HT-29 (cell line): ENCODE data around the gene SPIB. TPM values are rescaled to one million over a fixed set of nuclear protein-coding genes. Genes with fewer than 3 reads are reported as not detected.
A peak's percentile ranks its signal among the peaks of the same experiment; 100 is the strongest.
"Not testable (repeated sequence)": the region's sequence is repeated elsewhere in the genome, so short reads cannot be mapped to it uniquely, and the experiment has no call there.

Experiments used
- DNase-seq: peaks from one replicate; pipeline ENCODE4 v3.0.0-alpha.2; 2015; ENCODE audit warnings: low spot score
- total RNA-seq: library from RNA; depleted of rRNA; stranded (reverse); fragments of >200 nt; shearing (Covaris generic); gene quantifications from 2 replicates; pipeline ENCODE4 v1.2.3, GENCODE V29; 2014; rRNA removed

The SPIB gene
- total RNA-seq = not detected in 2 replicates

- DNase-seq = no peak
These were observed at the start of gene SPIB for GRCh38 chr19:50418176-50419021. Gene SPIB (plus strand): TSS chr19:50418938. CDS start chr19:50418963, 25 bp downstream.

GRCh38 chr19:50371914-50372475 is 46.7 kb upstream of the SPIB start:
- no peak for DNase-seq

- DNase-seq = peak; percentile 99
These were observed 42.3 kb upstream of the SPIB start, which contains the start of gene NR1H2 for GRCh38 chr19:50376166-50377050. Gene NR1H2 (plus strand): TSS chr19:50376457. CDS start chr19:50377606, 1,149 bp downstream.

DNA sequence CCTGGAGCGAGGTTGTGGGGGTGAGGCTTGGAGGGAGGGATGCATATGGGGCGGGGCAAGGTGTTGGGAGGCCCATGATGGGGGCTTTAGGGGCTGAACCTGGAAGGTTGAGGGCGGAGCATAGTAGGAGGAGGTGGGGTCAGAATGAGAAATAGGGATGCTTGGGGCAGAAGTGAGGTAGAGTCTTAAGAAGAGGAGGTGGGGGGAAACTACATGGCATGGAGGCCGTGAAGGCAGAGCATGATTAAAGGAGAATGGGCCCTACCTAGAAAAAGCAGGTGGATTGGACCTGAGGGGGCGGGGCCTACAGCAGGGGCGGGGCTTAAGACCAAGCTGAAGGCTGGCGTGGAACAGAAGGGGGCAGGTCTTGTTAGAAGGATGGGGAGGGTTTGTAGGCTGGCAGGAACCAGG is 41.7 kb upstream of the SPIB start:
- peak; percentile 77 for DNase-seq

DNA sequence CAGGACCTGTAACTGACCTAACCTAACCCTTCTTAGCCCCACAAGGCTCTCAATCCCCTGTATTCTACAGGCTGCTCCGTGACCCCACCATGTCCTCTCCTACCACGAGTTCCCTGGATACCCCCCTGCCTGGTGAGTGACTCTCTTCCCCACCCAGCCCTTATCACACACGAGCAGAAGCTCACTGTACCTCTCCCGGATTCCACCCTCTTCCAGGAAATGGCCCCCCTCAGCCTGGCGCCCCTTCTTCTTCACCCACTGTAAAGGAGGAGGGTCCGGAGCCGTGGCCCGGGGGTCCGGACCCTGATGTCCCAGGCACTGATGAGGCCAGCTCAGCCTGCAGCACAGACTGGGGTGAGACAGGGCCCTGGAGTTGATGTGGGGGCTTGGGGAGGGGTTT is 41.2 kb upstream of the SPIB start:
- no peak for DNase-seq

DNA sequence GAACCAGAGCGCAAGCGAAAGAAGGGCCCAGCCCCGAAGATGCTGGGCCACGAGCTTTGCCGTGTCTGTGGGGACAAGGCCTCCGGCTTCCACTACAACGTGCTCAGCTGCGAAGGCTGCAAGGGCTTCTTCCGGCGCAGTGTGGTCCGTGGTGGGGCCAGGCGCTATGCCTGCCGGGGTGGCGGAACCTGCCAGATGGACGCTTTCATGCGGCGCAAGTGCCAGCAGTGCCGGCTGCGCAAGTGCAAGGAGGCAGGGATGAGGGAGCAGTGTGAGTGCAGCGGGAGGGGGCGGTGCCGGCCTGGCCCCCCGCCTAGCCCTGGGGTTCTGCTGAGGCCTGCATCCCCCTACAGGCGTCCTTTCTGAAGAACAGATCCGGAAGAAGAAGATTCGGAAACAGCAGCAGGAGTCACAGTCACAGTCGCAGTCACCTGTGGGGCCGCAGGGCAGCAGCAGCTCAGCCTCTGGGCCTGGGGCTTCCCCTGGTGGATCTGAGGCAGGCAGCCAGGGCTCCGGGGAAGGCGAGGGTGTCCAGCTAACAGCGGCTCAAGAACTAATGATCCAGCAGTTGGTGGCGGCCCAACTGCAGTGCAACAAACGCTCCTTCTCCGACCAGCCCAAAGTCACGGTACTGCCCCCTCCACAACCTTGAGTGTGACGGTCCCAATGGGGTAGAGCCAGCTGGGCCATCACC is 40.4 kb upstream of the SPIB start:
- DNase-seq = no peak

- no peak for DNase-seq
These were observed 39.9 kb upstream of the SPIB start for GRCh38 chr19:50378863-50379236.

- DNase-seq = no peak
These were observed 39.1 kb upstream of the SPIB start for GRCh38 chr19:50379602-50380001.

DNA sequence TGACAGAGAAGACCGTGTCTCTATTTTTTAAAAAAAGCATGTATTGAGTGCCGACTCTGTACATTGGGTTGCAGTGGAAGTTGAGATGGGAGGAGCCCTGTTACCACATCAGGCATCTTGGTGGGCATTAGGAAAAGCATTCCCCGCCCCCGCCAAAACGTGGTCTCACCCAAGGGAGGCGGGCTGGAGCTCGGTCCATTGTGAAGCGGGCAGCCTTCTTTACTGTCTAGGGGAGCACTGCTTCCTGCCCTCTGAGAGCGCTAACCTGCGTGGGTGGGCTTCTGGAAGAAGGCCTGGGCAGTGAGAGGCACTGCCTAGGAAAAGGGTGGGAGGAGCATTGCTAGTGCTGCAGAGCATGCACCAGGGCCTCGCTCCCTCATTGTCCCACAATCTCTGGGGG is 38.6 kb upstream of the SPIB start:
- no peak for DNase-seq

DNA sequence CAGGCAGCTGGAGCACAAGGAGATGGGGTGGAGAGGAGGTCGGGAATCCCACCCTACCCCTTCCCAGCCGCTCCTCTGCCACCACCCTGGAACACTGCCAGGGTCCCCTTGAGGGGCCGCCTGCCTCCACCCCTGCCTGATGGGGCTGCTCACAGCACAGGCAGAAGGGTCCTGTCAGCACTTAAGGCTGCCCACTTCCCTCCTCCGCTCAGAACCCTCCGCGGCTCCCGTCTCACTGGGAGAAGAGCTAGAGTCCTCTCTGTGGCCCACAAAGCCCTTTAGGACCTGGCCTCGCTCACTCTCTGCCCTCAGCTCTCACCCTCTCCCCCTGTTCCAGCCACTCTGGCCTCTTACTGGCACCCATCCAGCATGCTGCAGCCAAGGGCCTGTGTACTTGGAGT is 38.0 kb upstream of the SPIB start:
- no peak for DNase-seq

DNA sequence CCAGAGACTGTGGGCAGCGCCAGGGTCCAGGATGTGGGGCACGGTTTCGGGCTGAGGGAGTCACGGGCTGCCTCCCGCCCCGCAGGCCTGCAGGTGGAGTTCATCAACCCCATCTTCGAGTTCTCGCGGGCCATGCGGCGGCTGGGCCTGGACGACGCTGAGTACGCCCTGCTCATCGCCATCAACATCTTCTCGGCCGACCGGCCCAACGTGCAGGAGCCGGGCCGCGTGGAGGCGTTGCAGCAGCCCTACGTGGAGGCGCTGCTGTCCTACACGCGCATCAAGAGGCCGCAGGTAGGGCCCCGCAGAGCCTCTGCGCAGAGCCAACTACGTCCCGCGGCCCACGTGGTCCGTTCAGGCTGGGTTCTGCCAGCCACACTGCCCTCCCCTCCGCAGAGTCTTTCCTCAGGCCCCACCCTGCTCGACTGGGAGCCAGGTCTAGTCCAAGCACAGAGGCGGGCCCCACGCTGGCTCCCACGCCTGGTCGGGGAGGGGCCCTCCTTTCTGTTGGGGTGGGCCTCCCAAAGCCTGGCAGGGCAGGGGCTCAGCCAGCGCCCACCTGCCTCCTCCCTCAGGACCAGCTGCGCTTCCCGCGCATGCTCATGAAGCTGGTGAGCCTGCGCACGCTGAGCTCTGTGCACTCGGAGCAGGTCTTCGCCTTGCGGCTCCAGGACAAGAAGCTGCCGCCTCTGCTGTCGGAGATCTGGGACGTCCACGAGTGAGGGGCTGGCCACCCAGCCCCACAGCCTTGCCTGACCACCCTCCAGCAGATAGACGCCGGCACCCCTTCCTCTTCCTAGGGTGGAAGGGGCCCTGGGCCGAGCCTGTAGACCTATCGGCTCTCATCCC is 36.6 kb upstream of the SPIB start:
- DNase-seq = no peak

DNA sequence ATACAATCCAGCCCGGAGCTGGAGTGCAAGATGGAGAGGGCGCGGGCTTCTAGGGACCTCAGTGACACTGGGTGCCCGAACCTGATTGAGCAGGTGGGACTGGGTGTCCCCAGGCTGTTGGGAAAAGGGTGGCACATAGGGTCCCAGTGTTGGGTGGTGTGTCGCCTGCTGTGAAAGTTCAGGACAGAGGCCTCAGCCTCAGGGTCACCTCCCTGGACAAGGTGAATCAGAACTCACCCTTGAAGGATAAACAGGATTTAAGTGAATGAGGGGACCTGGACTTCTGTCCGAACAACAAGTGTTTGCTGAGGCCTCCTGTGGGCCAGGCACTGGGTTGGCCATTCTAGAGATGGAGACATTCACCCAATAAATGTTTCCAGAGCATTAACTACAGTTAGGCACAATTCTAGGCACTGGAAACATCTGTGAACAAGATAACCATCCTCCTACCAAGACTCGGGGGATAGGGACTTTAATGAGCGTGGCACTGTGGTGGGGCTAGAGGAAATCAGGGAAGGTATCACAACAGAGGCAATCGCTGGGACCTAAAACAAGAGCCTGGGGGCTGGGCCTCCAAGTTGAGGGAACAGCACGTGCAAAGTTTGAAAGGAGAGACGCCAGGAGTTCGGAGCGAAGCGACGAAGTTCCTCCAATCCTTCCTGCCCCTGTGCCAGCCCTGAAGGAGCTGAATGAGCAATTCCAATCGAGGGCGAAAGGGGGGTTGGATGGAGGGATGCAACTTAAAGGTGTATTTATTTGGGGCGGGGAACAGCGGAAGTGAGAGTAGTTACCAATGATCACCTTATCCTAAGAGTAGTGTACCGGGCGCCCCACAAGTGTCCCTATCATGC is 35.5 kb upstream of the SPIB start:
- DNase-seq = peak; percentile 23

DNA sequence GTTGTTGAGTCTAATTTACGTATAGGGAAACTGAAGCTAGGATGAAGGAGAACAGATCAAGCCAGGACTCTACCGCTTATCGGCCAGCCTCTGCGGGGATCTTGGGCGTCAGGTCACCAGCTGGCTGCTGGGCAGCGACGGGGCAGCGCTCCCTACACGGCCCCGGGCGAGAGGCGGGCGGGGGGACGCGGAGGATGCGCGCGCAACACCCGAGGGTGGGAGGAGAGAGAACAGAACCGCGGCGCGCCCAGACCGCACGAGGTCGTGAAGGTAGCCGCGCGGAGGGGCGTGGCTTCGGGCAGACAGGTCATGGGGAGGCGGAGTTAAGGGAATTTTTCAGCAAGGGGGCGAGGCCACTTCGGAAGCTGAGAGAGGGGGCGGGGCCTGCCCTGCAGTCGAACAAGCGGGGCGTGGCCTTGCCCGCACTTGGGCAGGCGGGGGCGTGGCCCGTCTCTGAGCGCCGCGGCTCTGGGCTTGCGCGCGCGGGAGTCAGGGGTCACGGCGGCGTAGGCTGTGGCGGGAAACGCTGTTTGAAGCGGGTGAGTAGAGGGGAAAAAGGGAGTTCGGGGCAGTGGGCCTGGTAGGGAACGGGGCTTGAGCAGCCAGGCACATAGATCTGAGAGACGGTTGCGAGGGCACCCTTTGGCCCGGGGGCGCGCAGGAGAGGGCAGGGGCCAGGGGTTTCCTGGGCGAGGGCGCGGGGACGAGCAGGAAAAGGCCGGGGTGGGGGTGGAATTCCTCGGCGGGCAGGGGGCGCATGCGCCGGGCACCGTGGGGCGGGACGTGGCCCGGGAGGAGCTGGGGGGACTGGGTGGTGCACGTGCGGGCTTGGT is 34.7 kb upstream of the SPIB start, which contains the start of gene POLD1:
TSS of gene POLD1 (plus strand) at position 496 of the 833 bp plus-strand sequence. CDS start 14,505 bp downstream, outside the sequence.
- DNase-seq = peak; percentile 100

GRCh38 chr19:50384685-50385535 is 33.8 kb upstream of the SPIB start:
- DNase-seq = peak; percentile 62

DNA sequence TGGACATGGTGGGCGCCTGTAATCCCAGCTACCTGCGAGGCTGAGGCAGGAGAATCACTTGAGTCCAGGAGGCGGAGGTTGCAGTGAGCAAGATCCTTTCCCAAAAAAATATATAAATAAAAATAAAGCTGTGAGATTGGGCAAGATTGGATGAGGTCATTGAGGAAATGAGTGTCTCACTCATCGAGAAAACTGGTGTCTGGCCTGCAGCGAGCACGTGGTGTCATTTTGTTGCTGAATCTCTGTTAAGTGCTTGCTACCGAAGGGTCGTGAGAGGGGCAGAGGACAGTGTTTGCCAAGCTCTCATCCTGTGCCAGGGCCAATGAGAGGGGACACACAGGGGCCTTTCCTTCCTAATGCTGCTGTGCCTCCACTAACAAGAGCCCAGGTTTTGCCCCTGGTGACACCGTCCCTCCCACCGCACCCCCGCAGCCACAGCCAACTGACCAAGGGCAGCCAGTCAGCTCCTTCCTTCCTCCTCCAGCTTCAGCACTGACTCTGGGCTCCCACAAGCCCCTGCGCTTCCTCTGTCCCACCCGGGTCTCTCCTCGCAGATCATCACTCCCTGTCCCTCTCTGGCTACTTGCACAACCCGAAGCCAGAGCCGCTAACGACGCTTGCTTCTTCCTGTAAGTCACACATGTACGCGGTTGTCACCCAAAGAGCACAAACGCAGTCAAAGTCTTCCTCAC is 31.4 kb upstream of the SPIB start:
- DNase-seq = no peak

GRCh38 chr19:50387868-50388245 is 30.9 kb upstream of the SPIB start:
- no peak for DNase-seq

- DNase-seq = not testable (repeated sequence)
These were observed 28.4 kb upstream of the SPIB start for GRCh38 chr19:50390295-50390694.
